WTC11 (cell line): ENCODE data around the gene CACHD1.

Experiments
- FOXK1 ChIP-seq: sonication (generic); formaldehyde crosslinking; IDR thresholded peaks from 2 replicates; pipeline ENCODE4 v1.8.0; 2022; ENCODE audit warnings: mild to moderate bottlenecking, moderate library complexity, missing genetic modification reagents
- ZNF281 ChIP-seq: sonication (generic); formaldehyde crosslinking; IDR thresholded peaks from 2 replicates; pipeline ENCODE4 v1.8.0; 2023; ENCODE audit warnings: mild to moderate bottlenecking, missing genetic modification reagents
- TF ChIP-seq, protein P1 (sequence below): fragments of 200-600 bp; IDR thresholded peaks from 2 replicates; pipeline ENCODE4 v1.8.0; 2022; ENCODE audit warnings: antibody characterized with exemption

GRCh38 chr1:64733581-64734286 lies 263.8 kb downstream of the CACHD1 start:
- TF ChIP-seq, protein P1, sequence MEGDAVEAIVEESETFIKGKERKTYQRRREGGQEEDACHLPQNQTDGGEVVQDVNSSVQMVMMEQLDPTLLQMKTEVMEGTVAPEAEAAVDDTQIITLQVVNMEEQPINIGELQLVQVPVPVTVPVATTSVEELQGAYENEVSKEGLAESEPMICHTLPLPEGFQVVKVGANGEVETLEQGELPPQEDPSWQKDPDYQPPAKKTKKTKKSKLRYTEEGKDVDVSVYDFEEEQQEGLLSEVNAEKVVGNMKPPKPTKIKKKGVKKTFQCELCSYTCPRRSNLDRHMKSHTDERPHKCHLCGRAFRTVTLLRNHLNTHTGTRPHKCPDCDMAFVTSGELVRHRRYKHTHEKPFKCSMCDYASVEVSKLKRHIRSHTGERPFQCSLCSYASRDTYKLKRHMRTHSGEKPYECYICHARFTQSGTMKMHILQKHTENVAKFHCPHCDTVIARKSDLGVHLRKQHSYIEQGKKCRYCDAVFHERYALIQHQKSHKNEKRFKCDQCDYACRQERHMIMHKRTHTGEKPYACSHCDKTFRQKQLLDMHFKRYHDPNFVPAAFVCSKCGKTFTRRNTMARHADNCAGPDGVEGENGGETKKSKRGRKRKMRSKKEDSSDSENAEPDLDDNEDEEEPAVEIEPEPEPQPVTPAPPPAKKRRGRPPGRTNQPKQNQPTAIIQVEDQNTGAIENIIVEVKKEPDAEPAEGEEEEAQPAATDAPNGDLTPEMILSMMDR: no peak
- TF ChIP-seq ZNF281: no peak
- TF ChIP-seq FOXK1: no peak
